NCI-H128 (cell line): ENCODE measurements around the gene DET1.
"Not testable (repeated sequence)": the region's sequence is repeated elsewhere in the genome, so short reads cannot be mapped to it uniquely, and the experiment has no call there.

ENCODE experiments used
- DNase-seq: peaks from one replicate; lab custom pipeline; 2025; ENCODE audit not compliant: unreplicated experiment; lab: John Stamatoyannopoulos, UW

DET1 gene

GRCh38 chr15:88541111-88541510 lies 5.4 kb downstream of the DET1 start:
- DNase-seq, result not testable (repeated sequence)

GRCh38 chr15:88540350-88540749 lies 6.1 kb downstream of the DET1 start:
- DNase-seq, result not testable (repeated sequence)

GRCh38 chr15:88539441-88539840 lies 7.0 kb downstream of the DET1 start:
- no peak for DNase-seq

- no peak for DNase-seq
Observed at GRCh38 chr15:88538972-88539371, 7.5 kb downstream of the DET1 start.

GRCh38 chr15:88537591-88538317 lies 8.7 kb downstream of the DET1 start:
- DNase-seq, result no peak

- no peak for DNase-seq
Observed at GRCh38 chr15:88535607-88536313, 10.7 kb downstream of the DET1 start.

- no peak for DNase-seq
Observed at GRCh38 chr15:88535100-88535499, 11.4 kb downstream of the DET1 start.

GRCh38 chr15:88533376-88533775 lies 13.1 kb downstream of the DET1 start:
- DNase-seq, result no peak

GRCh38 chr15:88529021-88529630 lies 17.4 kb downstream of the DET1 start:
- no peak for DNase-seq

GRCh38 chr15:88526247-88526879 lies 20.1 kb downstream of the DET1 start:
- DNase-seq, result no peak

- DNase-seq, result no peak
Observed at GRCh38 chr15:88525418-88525817, 21.1 kb downstream of the DET1 start.

- DNase-seq, result not testable (repeated sequence)
Observed at GRCh38 chr15:88524094-88524493, 22.4 kb downstream of the DET1 start.

GRCh38 chr15:88518903-88519302 lies 27.6 kb downstream of the DET1 start:
- no peak for DNase-seq

- DNase-seq, result no peak
Observed at GRCh38 chr15:88513195-88513594, 33.3 kb downstream of the DET1 start.

- no peak for DNase-seq
Observed at GRCh38 chr15:88512601-88513000, 33.9 kb downstream of the DET1 start.

GRCh38 chr15:88512078-88512477 lies 34.4 kb downstream of the DET1 start:
- no peak for DNase-seq

- DNase-seq, result no peak
Observed at GRCh38 chr15:88511161-88511560, 35.3 kb downstream of the DET1 start.

GRCh38 chr15:88509964-88510363 lies 36.5 kb downstream of the DET1 start:
- no peak for DNase-seq

GRCh38 chr15:88509321-88509720 lies 37.2 kb downstream of the DET1 start:
- no peak for DNase-seq

- no peak for DNase-seq
Observed at GRCh38 chr15:88506628-88507027, 39.9 kb downstream of the DET1 start.

GRCh38 chr15:88505721-88506120 lies 40.8 kb downstream of the DET1 start:
- no peak for DNase-seq

GRCh38 chr15:88504445-88504844 lies 42.0 kb downstream of the DET1 start:
- DNase-seq, result no peak
